Sigmoid colon (tissue), 4 donors: ENCODE data around the gene POLN.

ENCODE experiments used
- EP300 ChIP-seq, 4 donors: sonication (generic); formaldehyde crosslinking; IDR thresholded peaks; one replicate each; pipeline ENCODE4 v1.6.1; 2017; ENCODE audit warnings: antibody characterized with exemption in 4 of 4
- POLR2A ChIP-seq, 2 donors: fragments of 450-650 bp; IDR thresholded peaks; one replicate each; pipeline ENCODE4 v1.6.1; 2016; ENCODE audit warnings: antibody characterized with exemption in 2 of 2, mild to moderate bottlenecking in 2 of 2, moderate library complexity in 2 of 2
- POLR2AphosphoS5 ChIP-seq, 4 donors: sonication (generic); formaldehyde crosslinking; IDR thresholded peaks; one replicate each; pipeline ENCODE4 v1.6.1; 2017; ENCODE audit warnings: antibody characterized with exemption in 4 of 4
- TF ChIP-seq, protein P1 (sequence below), 4 experiments: fragments of 450-650 bp in 3 of 4; fragments of 200-600 bp in 1 of 4; IDR thresholded peaks; one replicate each; pipeline ENCODE4 v1.5.1; 2016 to 2019; ENCODE audit warnings: antibody characterized with exemption in 4 of 4, mild to moderate bottlenecking in 3 of 4, moderate library complexity in 2 of 4

DNA sequence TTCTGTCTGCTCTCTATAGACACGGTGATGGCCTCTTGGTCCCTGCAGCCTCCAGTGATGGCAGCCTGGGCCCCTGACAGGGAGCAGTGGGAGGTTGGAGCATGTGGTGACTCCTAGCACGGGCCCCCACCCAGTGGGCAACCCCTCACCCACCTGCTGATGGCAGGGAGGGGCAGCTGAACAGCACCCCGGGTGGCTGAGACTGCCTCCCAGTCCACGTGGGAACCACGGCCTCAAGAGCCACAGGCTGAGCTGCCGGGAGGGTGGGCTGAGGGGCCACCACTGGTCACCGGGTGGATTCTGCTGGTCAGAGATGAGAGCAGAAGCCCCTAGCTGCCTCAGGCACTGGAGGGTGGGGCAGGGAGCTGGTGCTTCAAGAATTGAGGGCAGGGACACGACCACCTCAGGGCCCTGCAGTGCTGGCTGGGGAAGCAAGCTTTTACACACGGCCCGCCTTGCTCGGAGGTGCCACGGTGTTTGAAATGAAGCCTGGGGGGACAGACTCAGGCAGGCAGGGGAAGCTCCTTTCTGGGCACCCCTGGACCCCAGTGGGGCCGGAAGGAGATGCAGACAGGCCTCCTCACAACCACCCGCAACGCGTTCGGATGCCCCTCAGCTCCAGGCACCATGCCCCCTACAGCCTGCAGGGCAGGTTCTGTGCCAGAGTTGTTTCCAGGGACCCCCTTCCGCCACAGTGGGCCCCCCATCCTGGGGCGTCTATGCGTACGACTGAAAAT is 6.3 kb upstream of the POLN start:
- TF ChIP-seq POLR2A (IDR thresholded peaks at IDR 0.05) (no peak), POLR2AphosphoS5 (IDR thresholded peaks at IDR 0.05) (no peak), EP300 (IDR thresholded peaks at IDR 0.05) (no peak)
- TF ChIP-seq, protein P1, sequence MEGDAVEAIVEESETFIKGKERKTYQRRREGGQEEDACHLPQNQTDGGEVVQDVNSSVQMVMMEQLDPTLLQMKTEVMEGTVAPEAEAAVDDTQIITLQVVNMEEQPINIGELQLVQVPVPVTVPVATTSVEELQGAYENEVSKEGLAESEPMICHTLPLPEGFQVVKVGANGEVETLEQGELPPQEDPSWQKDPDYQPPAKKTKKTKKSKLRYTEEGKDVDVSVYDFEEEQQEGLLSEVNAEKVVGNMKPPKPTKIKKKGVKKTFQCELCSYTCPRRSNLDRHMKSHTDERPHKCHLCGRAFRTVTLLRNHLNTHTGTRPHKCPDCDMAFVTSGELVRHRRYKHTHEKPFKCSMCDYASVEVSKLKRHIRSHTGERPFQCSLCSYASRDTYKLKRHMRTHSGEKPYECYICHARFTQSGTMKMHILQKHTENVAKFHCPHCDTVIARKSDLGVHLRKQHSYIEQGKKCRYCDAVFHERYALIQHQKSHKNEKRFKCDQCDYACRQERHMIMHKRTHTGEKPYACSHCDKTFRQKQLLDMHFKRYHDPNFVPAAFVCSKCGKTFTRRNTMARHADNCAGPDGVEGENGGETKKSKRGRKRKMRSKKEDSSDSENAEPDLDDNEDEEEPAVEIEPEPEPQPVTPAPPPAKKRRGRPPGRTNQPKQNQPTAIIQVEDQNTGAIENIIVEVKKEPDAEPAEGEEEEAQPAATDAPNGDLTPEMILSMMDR (IDR thresholded peaks at IDR 0.05): no peak
